Natural killer cell treated with Interleukin-12 subunit alpha and Interleukin-12 subunit beta and Interleukin-15 and Interleukin-18, amount 100 ng/mL, for 72 hours (primary cell): ENCODE measurements around the gene CIZ1. TPM values are rescaled to one million over a fixed set of nuclear protein-coding genes. Genes with fewer than 3 reads are reported as not detected.
A peak's percentile ranks its signal among the peaks of the same experiment; 100 is the strongest.

Source experiments
- ATAC-seq, 2 donors: fragments of 150-1000 bp; cut with Tn5 transposase in 1 of 2; sonication (Bioruptor Pico), chemical (Tn5 transposase) in 1 of 2; 2 replicates each; pipeline ENCODE4 v1.10.0; 2021
- DNase-seq: peaks from one replicate; pipeline ENCODE4 v3.0.0; 2022; ENCODE audit warnings: low spot score
- H3K27ac Mint-ChIP-seq, 2 donors: 1 replicate in 1 of 2; 2 replicates in 1 of 2; pipeline ENCODE4 v1.8.0; 2022; ENCODE audit warnings: mixed read lengths in 2 of 2, mild to moderate bottlenecking in 1 of 2, moderate library complexity in 1 of 2
- H3K27me3 Mint-ChIP-seq, 2 donors: 1 replicate in 1 of 2; 2 replicates in 1 of 2; pipeline ENCODE4 v1.8.0; 2022; ENCODE audit warnings: mixed read lengths in 2 of 2
- H3K36me3 Mint-ChIP-seq: one replicate; pipeline ENCODE4 v1.8.0; 2022; ENCODE audit warnings: mixed read lengths
- H3K4me1 Mint-ChIP-seq, 2 donors: 1 replicate in 1 of 2; 2 replicates in 1 of 2; pipeline ENCODE4 v1.8.0; 2022; ENCODE audit warnings: low read depth in 2 of 2, mixed read lengths in 2 of 2, mild to moderate bottlenecking in 1 of 2
- H3K4me3 Mint-ChIP-seq: one replicate; pipeline ENCODE4 v1.8.0; 2022; ENCODE audit warnings: mixed read lengths
- H3K9me3 Mint-ChIP-seq: 2 replicates; pipeline ENCODE4 v1.8.0; 2022; ENCODE audit warnings: mixed read lengths
- total RNA-seq, 2 donors: library from RNA; stranded (reverse); gene quantifications; one replicate each; pipeline ENCODE4 v1.2.3, GENCODE V29; 2022

CIZ1 gene
- total RNA-seq, 2 donors from 2014 or later, result 114 to 135 TPM

DNA sequence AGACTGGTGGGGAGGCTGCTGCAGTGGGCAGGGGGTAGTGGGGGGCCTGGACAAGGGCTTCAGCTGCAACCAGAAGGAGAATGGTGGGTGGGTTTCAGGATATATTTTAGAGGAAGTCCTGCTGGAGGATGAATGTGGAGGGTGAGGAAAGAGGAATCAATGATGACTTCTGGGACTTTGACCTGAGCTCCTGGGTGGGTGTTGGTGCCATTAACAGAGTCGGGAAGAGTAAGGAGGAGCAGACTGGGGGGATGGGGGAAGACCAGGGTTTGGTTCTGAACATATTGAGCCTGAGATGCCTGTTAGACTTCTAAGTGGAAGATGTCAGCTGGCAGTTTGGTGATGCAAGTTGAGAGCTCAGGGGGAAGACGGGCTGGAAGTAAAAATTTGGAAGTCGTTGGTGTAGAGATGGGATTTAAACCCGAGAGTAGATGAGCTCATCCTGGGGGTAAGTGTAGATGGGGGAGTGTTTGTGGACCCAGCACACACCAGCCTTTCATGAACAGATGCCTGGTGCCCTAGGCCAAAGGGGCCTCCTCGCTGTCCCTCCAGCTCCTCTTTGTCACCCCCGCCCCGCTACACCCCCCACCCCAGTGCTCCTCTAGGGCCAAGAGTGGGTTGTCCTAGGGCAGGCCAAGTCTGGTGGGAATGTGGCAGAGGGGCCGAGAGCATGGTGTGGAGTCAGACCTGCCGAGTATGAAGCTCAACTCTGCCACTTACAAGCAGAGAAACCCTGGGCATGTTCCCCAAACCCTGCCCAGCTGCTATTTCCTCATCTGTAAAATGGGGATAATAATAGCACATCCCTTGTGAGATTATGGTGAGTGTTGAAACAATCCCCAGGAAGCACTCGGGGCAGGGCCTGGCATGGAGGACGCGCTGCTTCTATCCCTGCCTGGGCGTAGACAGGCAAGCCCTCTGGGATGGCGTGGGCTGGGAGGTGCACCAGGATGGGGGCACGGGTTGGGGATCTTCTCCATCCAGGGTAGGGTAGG lies 15.8 kb upstream of the CIZ1 start:
- Mint-ChIP-seq H3K27ac (no peak overlapping the region), H3K4me3 (no peak overlapping the region), H3K9me3 (no peaks in the 10 kb centered on the region), H3K36me3 (no peaks in the 10 kb centered on the region), H3K4me1 (peaks cover 7 to 8% of the 10 kb centered on the region in 2 donors), H3K27me3 (peaks cover 17 to 26% of the 10 kb centered on the region in 2 donors)
- DNase-seq (no peak), ATAC-seq (no peak)

- H3K27ac Mint-ChIP-seq, result no peak overlapping the region
- no peaks in the 10 kb centered on the region for H3K9me3 Mint-ChIP-seq
- H3K36me3 Mint-ChIP-seq, result no peaks in the 10 kb centered on the region
- peaks cover 14 to 23% of the 10 kb centered on the region in 2 donors for H3K27me3 Mint-ChIP-seq
- H3K4me1 Mint-ChIP-seq, result peaks cover 7 to 9% of the 10 kb centered on the region in 2 donors
- no peak overlapping the region for H3K4me3 Mint-ChIP-seq
- ATAC-seq, result no peak
- DNase-seq, result no peak
Measured at GRCh38 chr9:128206484-128206883, 15.1 kb upstream of the CIZ1 start.

DNA sequence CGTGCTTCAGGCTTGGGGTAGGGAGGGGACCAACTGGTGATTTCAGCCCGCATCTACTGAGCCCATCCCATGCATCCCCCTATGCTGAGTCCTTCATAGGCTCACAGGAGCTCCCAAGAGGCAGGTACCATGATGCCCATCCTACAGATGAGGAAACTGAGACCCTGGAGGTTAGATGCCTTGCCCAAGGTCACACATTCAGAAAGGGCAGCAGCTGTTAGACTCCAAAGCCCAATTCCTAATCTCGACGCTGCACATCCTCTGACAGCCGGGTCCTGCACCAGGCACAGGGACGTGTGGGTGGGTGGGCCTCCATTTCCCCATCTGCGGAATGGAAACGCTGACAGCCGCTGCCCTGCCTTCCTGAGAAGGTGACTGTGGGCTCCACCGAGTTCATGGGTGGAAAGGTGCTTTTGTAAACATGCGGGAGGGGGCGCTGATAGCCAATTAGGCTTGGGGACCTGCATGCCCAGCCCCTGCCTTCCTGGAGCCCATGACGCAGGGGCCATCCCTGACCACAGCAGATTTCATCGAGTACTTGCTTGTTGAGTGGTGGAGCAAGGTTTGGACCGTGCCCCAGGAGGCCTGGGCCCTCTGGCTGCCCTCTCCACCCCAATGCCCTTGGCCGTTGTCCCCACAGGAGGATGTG lies 14.0 kb upstream of the CIZ1 start:
- no peak overlapping the region for H3K4me3 Mint-ChIP-seq
- H3K4me1 Mint-ChIP-seq, result peaks cover 7 to 9% of the 10 kb centered on the region in 2 donors
- no peaks in the 10 kb centered on the region for H3K36me3 Mint-ChIP-seq

GRCh38 chr9:128204858-128205257 lies 13.5 kb upstream of the CIZ1 start:
- Mint-ChIP-seq H3K27me3 (peaks cover 14 to 19% of the 10 kb centered on the region in 2 donors), H3K4me3 (no peak overlapping the region), H3K9me3 (no peaks in the 10 kb centered on the region), H3K4me1 (peaks cover 7 to 9% of the 10 kb centered on the region in 2 donors), H3K27ac (no peak overlapping the region), H3K36me3 (no peaks in the 10 kb centered on the region)
- DNase-seq (no peak), ATAC-seq (no peak)

More for the DNA sequence above, 14.0 kb upstream of the CIZ1 start:
- ATAC-seq, result no peak
- Mint-ChIP-seq H3K27ac (no peak overlapping the region), H3K9me3 (no peaks in the 10 kb centered on the region), H3K27me3 (peaks cover 14 to 19% of the 10 kb centered on the region in 2 donors)
- no peak for DNase-seq

- no peak for ATAC-seq
- H3K36me3 Mint-ChIP-seq, result no peaks in the 10 kb centered on the region
- H3K4me1 Mint-ChIP-seq, result peaks cover 7 to 9% of the 10 kb centered on the region in 2 donors
- no peaks in the 10 kb centered on the region for H3K9me3 Mint-ChIP-seq
- no peak for DNase-seq
- no peak overlapping the region for H3K27ac Mint-ChIP-seq
- peaks cover 14 to 19% of the 10 kb centered on the region in 2 donors for H3K27me3 Mint-ChIP-seq
- no peak overlapping the region for H3K4me3 Mint-ChIP-seq
Measured at GRCh38 chr9:128203707-128204551, 12.6 kb upstream of the CIZ1 start.

- peak within 1 kb of the TSS; percentile 80 for H3K4me3 Mint-ChIP-seq
- peak within 1 kb of the TSS in 1 of 2 donors; percentile 38 for H3K27ac Mint-ChIP-seq
- H3K4me1 Mint-ChIP-seq, result peaks cover 7 to 9% of the 10 kb centered on the region in 2 donors
- peak; percentile 93 to 95 for ATAC-seq
- H3K9me3 Mint-ChIP-seq, result no peaks in the 10 kb centered on the region
- H3K27me3 Mint-ChIP-seq, result peaks cover 14% of the 10 kb centered on the region in 2 donors
- H3K36me3 Mint-ChIP-seq, result no peaks in the 10 kb centered on the region
- peak; percentile 71 for DNase-seq
Measured at GRCh38 chr9:128203024-128203706, 11.8 kb upstream of the CIZ1 start, which contains the start of gene DNM1. DNM1 (plus strand) TSS chr9:128203379; CDS start chr9:128203471, 92 bp downstream.

GRCh38 chr9:128202648-128203023 lies 11.3 kb upstream of the CIZ1 start:
- Mint-ChIP-seq H3K27ac (peak overlapping the region in 1 of 2 donors; percentile 38), H3K36me3 (no peaks in the 10 kb centered on the region), H3K9me3 (no peaks in the 10 kb centered on the region), H3K4me1 (peaks cover 7 to 9% of the 10 kb centered on the region in 2 donors), H3K27me3 (peaks cover 14% of the 10 kb centered on the region in 2 donors), H3K4me3 (peak overlapping the region; percentile 80)
- DNase-seq (no peak), ATAC-seq (no peak)

DNA sequence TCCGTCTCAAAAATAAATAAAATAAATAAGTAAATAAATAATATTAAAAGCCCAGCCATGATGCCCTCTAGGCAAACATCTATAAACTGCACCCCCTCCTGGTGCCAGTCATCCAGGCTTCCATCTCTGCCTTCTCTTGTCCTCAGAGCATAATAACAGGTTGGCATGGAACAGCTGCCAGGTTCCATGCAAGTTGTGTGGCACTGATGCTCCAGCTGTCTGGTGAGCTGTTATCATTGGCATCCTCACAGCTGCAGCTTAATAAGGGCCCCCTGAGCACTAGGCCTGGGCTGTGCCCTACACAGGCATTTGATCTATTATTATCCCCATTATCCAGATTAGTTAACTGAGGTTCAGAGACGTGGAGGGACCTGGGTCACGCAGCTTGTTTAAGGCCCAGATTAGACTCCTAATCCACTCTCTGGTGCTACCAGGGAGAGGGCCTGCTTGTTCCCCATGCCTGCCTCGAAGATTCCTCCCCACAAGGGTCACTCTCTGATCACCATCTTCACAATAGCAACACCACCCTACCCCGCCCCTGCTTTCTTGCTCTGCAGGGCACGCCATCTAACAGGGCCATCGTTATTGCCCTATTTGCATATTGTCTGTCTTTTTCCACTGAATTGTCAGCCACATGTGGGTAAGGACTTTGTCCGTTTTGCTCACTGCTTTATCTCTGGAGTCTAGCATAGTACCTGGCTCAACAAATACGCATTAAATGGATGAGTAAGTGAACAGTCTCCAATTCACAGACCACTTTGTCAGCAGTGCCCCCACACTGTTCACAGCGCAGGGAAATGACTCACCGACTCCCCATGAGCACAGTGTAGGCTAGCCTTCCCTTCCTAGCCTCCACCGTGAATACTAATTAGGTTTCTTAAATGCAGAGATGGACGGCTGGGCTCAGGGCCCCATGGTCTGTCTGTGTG lies 10.3 kb upstream of the CIZ1 start:
- H3K4me1 Mint-ChIP-seq, result peaks cover 7 to 9% of the 10 kb centered on the region in 2 donors
- H3K9me3 Mint-ChIP-seq, result no peaks in the 10 kb centered on the region
- DNase-seq (no peak), ATAC-seq (no peak)
- H3K27ac Mint-ChIP-seq, result peak overlapping the region in 1 of 2 donors; percentile 38
- H3K4me3 Mint-ChIP-seq, result no peak overlapping the region
- no peaks in the 10 kb centered on the region for H3K36me3 Mint-ChIP-seq
- peaks cover 8 to 10% of the 10 kb centered on the region in 2 donors for H3K27me3 Mint-ChIP-seq

DNA sequence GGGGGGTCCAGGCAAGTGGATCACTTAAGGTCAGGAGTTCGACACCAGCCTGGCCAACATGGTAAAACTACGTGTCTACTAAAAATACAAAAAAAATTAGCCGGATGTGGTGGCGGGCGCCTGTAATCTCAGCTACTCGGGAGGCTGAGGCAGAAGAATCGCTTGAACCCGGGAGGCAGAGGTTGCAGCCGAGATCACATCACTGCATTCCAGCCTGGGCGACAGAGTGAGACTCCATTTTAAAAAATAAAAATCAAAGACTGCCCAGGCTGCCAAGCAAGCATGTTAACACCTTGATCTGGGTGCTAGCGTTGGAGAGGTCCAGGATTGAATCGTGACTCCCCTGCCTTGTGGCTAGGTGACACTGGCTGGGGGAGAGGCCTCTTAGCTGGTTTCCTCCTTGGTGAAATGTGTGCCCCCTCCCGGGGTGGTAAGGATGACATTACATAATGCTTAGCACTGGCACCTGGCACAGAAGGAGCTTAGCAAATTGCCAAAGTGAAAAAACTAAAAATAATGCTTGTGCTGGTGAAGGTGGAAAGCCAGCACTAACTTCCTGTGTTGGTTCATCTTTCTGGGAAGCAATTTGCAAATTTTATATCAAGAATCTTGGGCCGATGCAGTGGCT lies 2.2 kb upstream of the CIZ1 start:
- H3K36me3 Mint-ChIP-seq, result no peaks in the 10 kb centered on the region
- no peaks in the 10 kb centered on the region for H3K27me3 Mint-ChIP-seq
- H3K27ac Mint-ChIP-seq, result no peak overlapping the region
- peak overlapping the region; percentile 98 for H3K4me3 Mint-ChIP-seq
- no peak for ATAC-seq
- no peak for DNase-seq
- H3K4me1 Mint-ChIP-seq, result peaks cover 11 to 21% of the 10 kb centered on the region in 2 donors
- H3K9me3 Mint-ChIP-seq, result no peaks in the 10 kb centered on the region

- DNase-seq (no peak), ATAC-seq (peak; percentile 63 to 70)
- Mint-ChIP-seq H3K27ac (no peak overlapping the region), H3K4me3 (peak overlapping the region; percentile 98), H3K27me3 (no peaks in the 10 kb centered on the region), H3K9me3 (no peaks in the 10 kb centered on the region), H3K4me1 (peaks cover 11 to 24% of the 10 kb centered on the region in 2 donors), H3K36me3 (no peaks in the 10 kb centered on the region)
Measured at GRCh38 chr9:128192601-128193371, 1.4 kb upstream of the CIZ1 start.
